ENCODE data around the gene FAM228A.

GRCh38 chr2:24237313-24237712 lies 62.5 kb downstream of the FAM228A start:
- TF ChIP-seq EZH2 (IDR thresholded peaks at IDR 0.05; ENCODE audit: borderline replicate concordance, insufficient read depth, low read length, poor library complexity, severe bottlenecking) (no peak), CTCF (IDR thresholded peaks at IDR 0.05; ENCODE audit: poor library complexity, severe bottlenecking) (no peak), POLR2AphosphoS5 (IDR thresholded peaks at IDR 0.05) (no peak), RAD21 (conservative IDR thresholded peaks at IDR 0.05) (no peak), MXI1 (conservative IDR thresholded peaks at IDR 0.05; ENCODE audit: poor library complexity, severe bottlenecking) (no peak), EP300 (conservative IDR thresholded peaks at IDR 0.05; ENCODE audit: poor library complexity, severe bottlenecking) (no peak), TAF1 (IDR thresholded peaks at IDR 0.05; ENCODE audit: low read depth) (no peak), SMC3 (conservative IDR thresholded peaks at IDR 0.05; ENCODE audit: poor library complexity) (no peak), REST (IDR thresholded peaks at IDR 0.05; ENCODE audit: borderline replicate concordance) (no peak)
